ENCODE measurements around the gene ZNF570.

ZNF570 gene

DNA sequence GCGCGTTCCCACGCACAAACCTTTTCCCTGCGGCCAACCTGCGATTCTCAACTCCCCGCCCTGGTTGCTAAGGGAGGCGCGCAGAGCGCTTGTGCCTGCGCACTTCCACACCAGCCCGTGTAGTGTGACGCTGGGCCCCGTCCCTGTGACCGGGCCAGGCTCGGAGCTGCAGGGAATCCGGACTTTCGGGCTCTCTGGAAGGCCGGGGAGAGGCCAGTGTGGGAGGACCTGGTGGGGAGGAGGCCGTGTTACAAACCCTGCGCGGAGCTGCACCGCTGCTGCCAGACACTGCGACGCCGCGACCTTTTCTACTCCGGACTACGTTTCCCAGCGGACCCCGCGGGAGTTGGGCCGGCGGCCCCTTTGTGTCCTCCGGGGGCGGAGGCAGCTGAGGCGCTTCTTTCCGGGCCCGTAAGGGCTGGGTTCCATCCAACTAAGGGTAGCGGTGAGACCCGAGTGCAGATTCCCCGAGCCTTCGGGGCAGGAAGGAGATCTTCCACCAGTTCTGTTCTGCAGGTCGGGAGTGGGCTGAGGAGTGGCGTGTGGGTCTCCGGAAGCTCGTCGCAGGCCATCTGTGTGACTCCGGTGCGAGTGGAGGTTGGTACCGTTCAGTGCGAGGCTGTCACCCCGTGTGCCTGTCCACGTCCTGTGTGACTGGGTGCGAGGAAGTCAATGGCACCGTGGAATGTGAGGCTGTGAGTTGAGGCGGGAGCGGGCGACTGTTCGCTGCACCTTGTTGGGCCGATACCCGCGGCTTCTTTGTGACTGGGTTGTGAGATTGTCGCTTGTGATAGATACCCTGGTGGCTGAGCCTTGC lies at the start of gene ZNF570:
Gene ZNF570, plus strand, starts transcription at position 396 of the 817 bp plus-strand sequence. CDS start 999 bp downstream, outside the sequence.
- CTCF ChIA-PET, result no interaction called here
- POLR2A ChIA-PET, result interaction anchor here (0.5 to 0.8 kb wide), 2 partner anchors 223 to 1244 kb away, joined by 3 read pairs; no protein-coding TSS in a partner anchor
- H3K4me3 ChIP-seq (ENCODE audit: low read depth, low read length), result peak within 1 kb of the TSS; percentile 99
- no peak for DNase-seq (ENCODE audit: low read depth, low spot score)
- TF ChIP-seq, protein P1, sequence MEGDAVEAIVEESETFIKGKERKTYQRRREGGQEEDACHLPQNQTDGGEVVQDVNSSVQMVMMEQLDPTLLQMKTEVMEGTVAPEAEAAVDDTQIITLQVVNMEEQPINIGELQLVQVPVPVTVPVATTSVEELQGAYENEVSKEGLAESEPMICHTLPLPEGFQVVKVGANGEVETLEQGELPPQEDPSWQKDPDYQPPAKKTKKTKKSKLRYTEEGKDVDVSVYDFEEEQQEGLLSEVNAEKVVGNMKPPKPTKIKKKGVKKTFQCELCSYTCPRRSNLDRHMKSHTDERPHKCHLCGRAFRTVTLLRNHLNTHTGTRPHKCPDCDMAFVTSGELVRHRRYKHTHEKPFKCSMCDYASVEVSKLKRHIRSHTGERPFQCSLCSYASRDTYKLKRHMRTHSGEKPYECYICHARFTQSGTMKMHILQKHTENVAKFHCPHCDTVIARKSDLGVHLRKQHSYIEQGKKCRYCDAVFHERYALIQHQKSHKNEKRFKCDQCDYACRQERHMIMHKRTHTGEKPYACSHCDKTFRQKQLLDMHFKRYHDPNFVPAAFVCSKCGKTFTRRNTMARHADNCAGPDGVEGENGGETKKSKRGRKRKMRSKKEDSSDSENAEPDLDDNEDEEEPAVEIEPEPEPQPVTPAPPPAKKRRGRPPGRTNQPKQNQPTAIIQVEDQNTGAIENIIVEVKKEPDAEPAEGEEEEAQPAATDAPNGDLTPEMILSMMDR (IDR thresholded peaks at IDR 0.05; ENCODE audit: insufficient read depth, low read length, missing control alignments), result no peak

DNA sequence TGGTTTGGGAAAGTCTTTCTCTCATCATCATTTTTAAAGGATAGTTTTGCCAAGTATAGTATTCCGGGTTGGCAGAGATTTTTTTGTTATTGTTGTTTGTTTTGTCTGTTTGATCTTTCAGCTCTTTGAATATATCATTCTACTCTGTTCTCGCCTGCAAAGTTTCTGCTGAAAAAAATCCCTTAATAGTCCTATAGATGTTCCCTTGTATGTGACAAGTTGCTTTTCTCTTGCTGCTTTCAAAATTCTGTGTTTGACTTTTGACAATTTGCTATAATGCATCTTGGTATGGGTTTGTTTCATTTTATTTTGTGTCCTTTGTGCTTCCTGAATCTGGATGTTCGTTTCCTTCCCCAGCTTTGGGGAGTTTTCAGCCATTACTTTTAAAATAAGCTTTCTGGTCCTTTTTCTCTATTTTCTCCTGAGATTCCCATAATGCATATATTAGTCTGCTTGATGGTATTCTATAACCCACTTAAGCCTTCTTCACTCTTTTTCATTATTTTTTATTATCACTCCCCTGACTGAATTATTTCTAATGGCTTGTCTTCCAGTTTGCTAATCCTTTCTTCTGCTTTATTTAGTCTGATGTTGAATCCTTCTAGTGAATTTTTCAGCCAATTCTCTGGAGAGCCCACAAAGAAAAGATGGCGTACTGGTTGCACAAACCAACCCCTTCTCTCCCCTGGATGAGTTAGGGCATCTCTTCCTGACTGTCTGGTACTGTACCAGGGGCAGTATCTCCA lies 16.5 kb upstream of the ZNF570 start:
- ChIA-PET CTCF (no interaction called here), POLR2A (no interaction called here)
- TF ChIP-seq, protein P1 (IDR thresholded peaks at IDR 0.05; ENCODE audit: insufficient read depth, low read length, missing control alignments), result no peak
- no peak for DNase-seq (ENCODE audit: low read depth, low spot score)
- no peak overlapping the region for H3K4me3 ChIP-seq (ENCODE audit: low read depth, low read length)

DNA sequence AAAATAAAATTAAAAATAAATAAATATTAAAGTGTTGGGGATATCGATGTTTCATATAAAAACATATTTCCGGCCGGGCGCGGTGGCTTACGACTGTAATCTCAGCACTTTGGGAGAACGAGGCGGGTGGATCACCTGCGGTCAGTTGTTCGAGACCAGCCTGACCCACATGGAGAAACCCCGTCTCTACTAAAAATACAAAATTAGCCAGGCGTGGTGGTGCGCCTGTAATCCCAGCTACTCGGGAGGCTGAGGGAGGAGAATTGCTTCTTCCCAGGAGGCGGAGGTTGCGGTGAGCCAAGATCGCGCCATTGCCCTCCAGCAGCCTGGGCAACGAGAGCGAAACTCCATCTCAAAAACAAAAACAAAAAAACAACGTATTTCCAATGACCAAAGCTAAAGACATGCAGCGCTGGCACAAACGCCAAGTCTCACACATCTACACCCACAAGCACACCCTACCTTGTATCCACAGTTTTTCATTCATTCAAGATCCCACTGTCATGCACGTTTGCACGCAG lies 2.8 kb upstream of the ZNF570 start:
- TF ChIP-seq, protein P1 (IDR thresholded peaks at IDR 0.05; ENCODE audit: insufficient read depth, low read length, missing control alignments), result no peak
- DNase-seq (ENCODE audit: low read depth, low spot score), result no peak
- POLR2A ChIA-PET, result interaction anchor here (1.5 kb wide), 1 partner anchor 96 kb away, joined by 6 read pairs; the partner anchor contains the start of gene ZNF527
- peak overlapping the region; percentile 86 for H3K4me3 ChIP-seq (ENCODE audit: low read depth, low read length)
- CTCF ChIA-PET, result no interaction called here

DNA sequence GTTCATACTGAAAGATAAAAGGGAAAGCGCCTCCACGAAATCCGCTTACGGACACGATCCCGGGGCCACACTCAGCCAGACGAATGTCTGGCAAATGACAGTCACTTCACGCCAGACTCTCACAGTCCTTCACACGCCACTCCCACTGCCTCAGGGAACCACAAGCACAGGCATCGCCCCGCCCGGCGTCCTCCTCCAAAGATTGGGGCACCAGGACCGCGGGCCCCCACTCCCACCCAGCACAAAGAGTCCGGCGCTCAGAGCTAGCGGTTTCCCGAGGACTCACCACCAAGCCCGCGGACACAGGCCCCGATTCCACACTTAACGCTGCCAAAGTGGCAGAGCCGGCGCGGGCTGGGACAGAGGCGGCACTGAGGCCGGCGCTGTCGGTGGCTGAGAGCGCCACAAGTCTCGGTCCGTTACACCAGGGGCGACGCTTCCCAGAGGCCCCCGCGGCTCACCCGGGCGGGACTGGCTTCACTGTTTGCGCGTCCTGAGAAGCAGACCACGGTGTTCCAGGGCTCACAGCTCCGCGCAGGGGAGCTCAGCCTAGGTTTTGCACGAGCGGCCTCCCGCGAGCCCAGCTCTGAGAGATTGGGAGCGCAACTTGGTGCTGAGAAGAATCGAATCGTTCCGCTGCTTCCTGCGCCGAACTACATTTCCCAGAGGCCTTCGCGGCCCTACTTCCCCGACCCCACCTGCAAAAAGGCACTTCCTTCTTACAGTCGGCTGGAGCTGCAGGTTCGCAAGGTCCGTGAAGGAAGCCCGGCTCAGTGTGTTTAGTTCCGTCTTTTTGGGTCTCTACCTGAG lies 2.2 kb upstream of the ZNF570 start, which contains the start of gene ZNF569:
Gene ZNF569, minus strand, starts transcription at position 647 of the 810 bp plus-strand sequence. CDS start 22,523 bp downstream, outside the sequence.
- CTCF ChIA-PET, result no interaction called here
- peak; percentile 72 for DNase-seq (ENCODE audit: low read depth, low spot score)
- POLR2A ChIA-PET, result interaction anchor here (0.8 to 1.5 kb wide), 2 partner anchors 97 to 313 kb away, joined by 3 to 6 read pairs; partner anchors contain the start of gene ZNF527
- H3K4me3 ChIP-seq (ENCODE audit: low read depth, low read length), result peak within 1 kb of the TSS; percentile 86
- TF ChIP-seq, protein P1 (IDR thresholded peaks at IDR 0.05; ENCODE audit: insufficient read depth, low read length, missing control alignments), result no peak

DNA sequence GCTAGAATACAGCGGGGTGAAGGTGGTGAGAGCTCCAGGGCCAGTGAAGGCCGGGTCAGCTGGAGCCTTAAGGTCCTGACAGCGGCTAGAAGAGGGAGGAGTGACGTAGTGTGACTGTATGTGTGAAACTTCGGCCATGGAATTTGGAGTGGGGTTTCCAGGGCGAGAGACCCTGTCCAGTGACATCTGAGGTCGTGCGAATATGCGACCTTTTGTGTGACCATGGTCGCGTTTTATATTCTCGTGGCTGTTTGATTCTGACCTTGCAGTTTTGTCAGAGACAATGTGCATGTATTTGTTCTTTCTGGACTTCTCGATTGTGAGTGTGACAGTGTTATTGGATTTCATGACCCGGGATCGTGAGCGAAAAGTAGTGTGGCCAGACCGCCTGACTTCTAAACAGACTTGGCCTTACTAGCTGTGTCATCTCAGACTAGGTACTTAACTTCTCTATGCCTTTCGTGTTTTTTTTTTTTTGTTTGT lies 1.5 kb upstream of the ZNF570 start:
- POLR2A ChIA-PET, result interaction anchor here (0.8 to 1.5 kb wide), 2 partner anchors 97 to 313 kb away, joined by 3 to 6 read pairs; partner anchors contain the start of gene ZNF527
- peak overlapping the region; percentile 86 for H3K4me3 ChIP-seq (ENCODE audit: low read depth, low read length)
- CTCF ChIA-PET, result no interaction called here
- TF ChIP-seq, protein P1 (IDR thresholded peaks at IDR 0.05; ENCODE audit: insufficient read depth, low read length, missing control alignments), result no peak
- DNase-seq (ENCODE audit: low read depth, low spot score), result no peak
